MV-4-11 (cell line): ENCODE data around the gene KCNK6.

Source experiments
- DNase-seq: peaks from one replicate; lab custom pipeline; 2025; lab: John Stamatoyannopoulos, UW

KCNK6 gene

GRCh38 chr19:38319421-38320258 is at the start of gene KCNK6:
Gene KCNK6 (plus strand): TSS chr19:38319845. CDS start chr19:38319951, 106 bp downstream.
- DNase-seq: peak; percentile 35

GRCh38 chr19:38270587-38271167 is 49.0 kb upstream of the KCNK6 start:
- DNase-seq: no peak

GRCh38 chr19:38273499-38273898 is 46.1 kb upstream of the KCNK6 start:
- DNase-seq: no peak

GRCh38 chr19:38274739-38275138 is 44.9 kb upstream of the KCNK6 start:
- DNase-seq: no peak

GRCh38 chr19:38276942-38277517 is 42.6 kb upstream of the KCNK6 start:
- no peak for DNase-seq

GRCh38 chr19:38277549-38277948 is 42.1 kb upstream of the KCNK6 start:
- DNase-seq: no peak

GRCh38 chr19:38277969-38278680 is 41.5 kb upstream of the KCNK6 start:
- no peak for DNase-seq

- DNase-seq: no peak
Observed at GRCh38 chr19:38278751-38279150, 40.9 kb upstream of the KCNK6 start.

- no peak for DNase-seq
Observed at GRCh38 chr19:38280030-38280921, 39.4 kb upstream of the KCNK6 start.

- no peak for DNase-seq
Observed at GRCh38 chr19:38281811-38282566, 37.7 kb upstream of the KCNK6 start.

- no peak for DNase-seq
Observed at GRCh38 chr19:38283271-38283670, 36.4 kb upstream of the KCNK6 start.

GRCh38 chr19:38284422-38284821 is 35.2 kb upstream of the KCNK6 start:
- DNase-seq: peak; percentile 89

GRCh38 chr19:38285567-38285966 is 34.1 kb upstream of the KCNK6 start:
- DNase-seq: no peak

GRCh38 chr19:38287604-38288003 is 32.0 kb upstream of the KCNK6 start:
- peak; percentile 99 for DNase-seq

- no peak for DNase-seq
Observed at GRCh38 chr19:38288123-38288855, 31.4 kb upstream of the KCNK6 start.

GRCh38 chr19:38289955-38290354 is 29.7 kb upstream of the KCNK6 start:
- DNase-seq: no peak

- DNase-seq: peak; percentile 91
Observed at GRCh38 chr19:38290631-38291147, 29.0 kb upstream of the KCNK6 start.

GRCh38 chr19:38291855-38292254 is 27.8 kb upstream of the KCNK6 start:
- no peak for DNase-seq

GRCh38 chr19:38293281-38293680 is 26.4 kb upstream of the KCNK6 start:
- no peak for DNase-seq

- DNase-seq: no peak
Observed at GRCh38 chr19:38294090-38294489, 25.6 kb upstream of the KCNK6 start.
